Left ventricle myocardium inferior (tissue), 1 donor: ENCODE measurements around the gene PBX3. TPM values are rescaled to one million over a fixed set of nuclear protein-coding genes. Genes with fewer than 3 reads are reported as not detected.

ENCODE experiments used
- DNase-seq: peaks from one replicate; pipeline ENCODE4 v3.0.0-alpha.2; 2020
- H3K27ac ChIP-seq: fragments of 200-600 bp; replicated peaks from 2 replicates; pipeline ENCODE4 v1.8.0; 2021
- H3K27me3 ChIP-seq: fragments of 200-600 bp; 2 replicates; pipeline ENCODE4 v1.8.0; 2021; ENCODE audit warnings: low read depth
- H3K36me3 ChIP-seq: fragments of 200-600 bp; 2 replicates; pipeline ENCODE4 v1.8.0; 2021
- H3K4me1 ChIP-seq: fragments of 200-600 bp; 2 replicates; pipeline ENCODE4 v1.8.0; 2021
- H3K4me3 ChIP-seq: fragments of 200-600 bp; 2 replicates; pipeline ENCODE4 v1.8.0; 2021; ENCODE audit warnings: mild to moderate bottlenecking, moderate library complexity
- H3K9me3 ChIP-seq: fragments of 200-600 bp; replicated peaks from 2 replicates; pipeline ENCODE4 v1.8.0; 2021
- CTCF ChIP-seq: fragments of 200-600 bp; IDR thresholded peaks from 2 replicates; pipeline ENCODE4 v1.8.0; 2021; ENCODE audit warnings: antibody characterized with exemption, mild to moderate bottlenecking, borderline replicate concordance
- intact Hi-C: fragments of 100-400 bp; cut with micrococcal nuclease; formaldehyde crosslinking; loops from one replicate; pipeline ENCODE4 v1.11.0; 2022
- total RNA-seq: library from RNA; stranded (reverse); fragmentation: NEBNext Ultra II Directional; extraction: Animal tissue kit (Norgen Biotek cat#: 25700); gene quantifications from one replicate; pipeline ENCODE4 v1.2.1, GENCODE V29; 2021
- donor health status: DM: no; HTN: yes; CAD: no; lungs with severe emphysema.

The PBX3 gene
- total RNA-seq, 1 donor from 2014 or later, result 44.2 TPM

- no peak for DNase-seq
- Histone ChIP-seq H3K9me3 (no peaks in the 10 kb centered on the region), H3K36me3 (no peaks in the 10 kb centered on the region), H3K4me3 (no peak overlapping the region), H3K27me3 (peaks cover 3% of the 10 kb centered on the region), H3K27ac (no peak overlapping the region), H3K4me1 (no peaks in the 10 kb centered on the region)
- TF ChIP-seq CTCF, result no peak
- intact Hi-C loops, result no loop called here
These were observed 241.4 kb downstream of the PBX3 start for GRCh38 chr9:125988479-125989050.

- H3K4me3 ChIP-seq, result no peak overlapping the region
- peaks cover 5% of the 10 kb centered on the region for H3K27me3 ChIP-seq
- no peaks in the 10 kb centered on the region for H3K4me1 ChIP-seq
- no peak for DNase-seq
- no peak for TF ChIP-seq CTCF
- H3K36me3 ChIP-seq, result no peaks in the 10 kb centered on the region
- H3K27ac ChIP-seq, result no peak overlapping the region
- H3K9me3 ChIP-seq, result no peaks in the 10 kb centered on the region
- intact Hi-C loops, result no loop called here
These were observed 241.9 kb downstream of the PBX3 start for GRCh38 chr9:125989090-125989501.

GRCh38 chr9:125989524-125990180, 242.5 kb downstream of the PBX3 start:
- TF ChIP-seq CTCF, result no peak
- DNase-seq, result no peak
- intact Hi-C loops, result no loop called here
- peaks cover 10% of the 10 kb centered on the region for H3K27me3 ChIP-seq
- H3K27ac ChIP-seq, result no peak overlapping the region
- H3K4me3 ChIP-seq, result no peak overlapping the region
- H3K36me3 ChIP-seq, result no peaks in the 10 kb centered on the region
- no peaks in the 10 kb centered on the region for H3K9me3 ChIP-seq
- no peaks in the 10 kb centered on the region for H3K4me1 ChIP-seq

- Histone ChIP-seq H3K27ac (no peak overlapping the region), H3K36me3 (no peaks in the 10 kb centered on the region), H3K4me3 (no peak overlapping the region), H3K4me1 (no peaks in the 10 kb centered on the region), H3K27me3 (peaks cover 16% of the 10 kb centered on the region), H3K9me3 (no peaks in the 10 kb centered on the region)
- no peak for TF ChIP-seq CTCF
- intact Hi-C loops, result no loop called here
- no peak for DNase-seq
These were observed 243.1 kb downstream of the PBX3 start for GRCh38 chr9:125990186-125990792.

- peaks cover 22% of the 10 kb centered on the region for H3K27me3 ChIP-seq
- no peak overlapping the region for H3K4me3 ChIP-seq
- no peaks in the 10 kb centered on the region for H3K36me3 ChIP-seq
- no peaks in the 10 kb centered on the region for H3K4me1 ChIP-seq
- TF ChIP-seq CTCF, result no peak
- intact Hi-C loops, result no loop called here
- no peak overlapping the region for H3K27ac ChIP-seq
- H3K9me3 ChIP-seq, result no peaks in the 10 kb centered on the region
- DNase-seq, result no peak
These were observed 243.6 kb downstream of the PBX3 start for GRCh38 chr9:125990793-125991220.
